GM19035 (cell line): ENCODE data around the gene ENTPD5.
A peak's percentile ranks its signal among the peaks of the same experiment; 100 is the strongest.
"Not testable (repeated sequence)": the region's sequence is repeated elsewhere in the genome, so short reads cannot be mapped to it uniquely, and the experiment has no call there.

Experiments used
- ATAC-seq: cut with Tn5 transposase; IDR thresholded peaks from one replicate; pipeline ENCODE4 v1.9.1; 2021; ENCODE audit not compliant: unreplicated experiment

The ENTPD5 gene

GRCh38 chr14:74008843-74009499, 10.1 kb downstream of the ENTPD5 start:
- no peak for ATAC-seq

GRCh38 chr14:74005664-74006063, 13.4 kb downstream of the ENTPD5 start:
- ATAC-seq, result not testable (repeated sequence)

GRCh38 chr14:73998726-73999125, 20.4 kb downstream of the ENTPD5 start:
- ATAC-seq, result no peak

DNA sequence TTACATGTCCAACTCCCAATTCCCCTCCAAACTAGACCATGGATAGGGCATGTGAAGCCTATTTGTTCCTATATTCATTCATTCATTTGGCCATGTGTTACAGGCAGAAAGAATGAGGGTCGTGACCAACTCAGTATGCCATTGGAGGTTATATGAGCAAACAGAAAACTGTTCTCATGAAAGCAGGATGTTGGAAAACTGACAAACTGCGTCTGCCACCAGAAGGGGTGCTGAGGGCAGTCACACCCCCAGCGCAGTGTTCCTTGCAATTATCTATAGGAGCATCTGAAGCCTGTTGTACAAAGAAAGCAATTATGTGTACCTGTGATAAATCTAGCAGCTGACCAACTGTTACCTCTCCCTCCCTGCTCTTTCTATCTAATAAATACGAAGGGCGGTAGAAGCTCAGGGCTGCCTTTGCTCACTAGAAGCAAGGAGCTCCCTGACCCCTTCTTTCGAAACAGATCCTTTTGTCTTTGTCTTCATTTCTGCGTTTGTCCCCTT, 21.1 kb downstream of the ENTPD5 start:
- ATAC-seq, result no peak

DNA sequence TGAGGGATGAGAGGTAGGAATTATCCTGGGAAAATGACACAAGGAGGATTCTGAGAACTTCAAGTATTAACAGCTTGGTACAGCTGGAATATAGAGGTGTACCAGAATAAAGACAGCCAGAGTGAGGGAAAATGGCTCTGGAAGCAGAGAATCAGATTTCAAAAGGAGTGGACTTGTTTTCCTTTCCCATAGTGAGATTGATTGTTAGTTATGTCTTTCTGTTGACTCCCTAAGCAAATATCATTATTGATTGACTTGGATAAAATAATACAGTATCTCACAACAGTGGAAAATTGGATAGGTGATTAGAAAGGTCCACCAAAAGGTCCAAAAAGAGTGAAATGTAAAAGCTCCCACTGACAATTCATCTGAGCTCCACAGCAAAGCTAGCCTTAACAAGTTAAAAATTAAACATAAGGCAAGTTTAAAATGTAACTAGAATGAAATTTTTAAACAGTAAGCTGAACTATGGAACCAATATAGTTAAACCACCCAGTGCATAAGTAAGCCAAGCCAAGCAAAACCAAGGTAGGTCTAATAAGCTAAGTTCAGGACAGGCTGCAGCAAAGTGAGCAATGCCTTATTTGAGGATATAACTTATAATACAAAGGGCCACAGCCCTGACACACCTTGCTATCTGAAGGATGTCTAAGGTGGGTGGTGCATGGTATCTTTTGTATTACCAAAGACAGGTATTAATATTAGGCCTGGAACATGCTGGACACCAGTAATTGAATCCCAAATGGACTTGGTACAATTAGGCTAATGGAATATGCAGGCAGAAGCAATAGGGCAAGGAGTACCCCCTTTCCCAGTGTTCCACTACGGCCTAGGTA, 21.8 kb downstream of the ENTPD5 start:
- ATAC-seq, result no peak

DNA sequence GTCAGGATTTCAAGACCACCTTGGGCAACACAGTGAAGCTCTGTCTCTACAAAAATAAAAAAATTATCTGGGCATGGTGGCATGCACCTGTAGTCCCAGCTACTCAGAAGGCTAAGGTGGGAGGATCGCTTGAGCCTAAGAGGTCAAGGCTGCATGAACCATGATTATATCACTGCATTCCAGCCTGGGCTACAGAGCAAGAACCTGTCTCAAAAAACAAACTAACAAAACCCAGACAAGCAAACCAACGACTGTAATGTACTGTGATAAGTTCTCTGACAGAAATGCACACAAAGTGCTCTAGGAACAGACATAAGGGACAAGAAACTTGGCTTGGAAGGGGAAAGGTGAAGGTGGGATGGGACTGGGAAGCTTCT, 22.4 kb downstream of the ENTPD5 start:
- no peak for ATAC-seq

DNA sequence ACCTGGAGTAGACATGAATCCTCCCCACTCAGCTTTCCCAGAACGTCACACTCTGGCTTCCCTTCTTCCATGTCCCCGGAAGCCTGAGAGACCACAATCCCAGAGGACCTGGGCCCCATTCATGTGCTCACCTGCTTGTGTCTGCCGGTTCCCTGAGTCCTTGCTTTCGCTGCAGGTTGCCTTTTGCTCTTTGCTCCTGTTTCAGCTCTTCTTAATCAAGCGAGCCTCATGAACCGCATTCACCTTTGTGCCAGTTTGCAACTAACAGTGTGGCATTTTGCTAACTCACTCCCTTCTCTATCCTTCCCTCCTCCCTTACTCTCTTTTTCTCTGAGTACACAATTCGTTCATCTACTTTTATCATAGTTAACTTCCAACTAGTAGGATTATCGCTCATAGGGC, 23.1 kb downstream of the ENTPD5 start:
- no peak for ATAC-seq

DNA sequence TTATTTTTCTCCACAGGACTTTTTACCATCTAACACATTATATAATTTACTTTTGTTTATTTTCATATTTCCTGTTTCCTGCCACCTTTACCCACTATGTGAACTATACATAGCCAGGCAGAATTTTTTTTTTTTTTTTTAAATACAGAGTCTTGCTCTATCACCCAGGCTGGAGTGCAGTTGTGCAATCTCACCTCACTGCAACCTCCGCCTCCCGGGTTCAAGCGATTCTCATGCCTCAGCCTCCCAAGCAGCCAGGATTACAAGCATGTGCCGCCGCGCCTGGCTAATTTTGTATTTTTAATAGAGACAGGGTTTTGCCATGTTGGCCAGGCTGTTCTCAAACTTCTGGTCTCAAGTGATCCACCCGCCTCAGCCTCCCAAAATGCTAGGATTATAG, 24.2 kb downstream of the ENTPD5 start:
- ATAC-seq, result not testable (repeated sequence)

DNA sequence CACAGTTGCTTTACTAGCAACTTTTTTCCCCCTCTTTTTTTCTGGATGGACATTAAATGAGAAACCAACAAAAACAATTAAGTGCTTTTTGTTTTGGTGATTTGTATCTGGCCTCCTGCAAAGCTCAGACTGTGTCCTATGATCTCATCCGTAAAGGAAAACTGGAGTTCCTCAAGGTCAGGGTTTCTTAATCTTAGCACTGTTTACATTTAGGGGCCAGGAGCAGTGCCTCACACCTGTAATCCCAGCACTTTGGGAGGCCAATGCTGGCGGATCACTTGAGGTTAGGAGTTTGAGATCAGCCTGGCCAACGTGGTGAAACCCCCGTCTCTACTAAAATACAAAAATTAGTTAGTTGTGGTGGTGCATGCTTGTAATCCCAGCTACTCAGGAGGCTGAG, 28.0 kb downstream of the ENTPD5 start:
- ATAC-seq, result no peak

DNA sequence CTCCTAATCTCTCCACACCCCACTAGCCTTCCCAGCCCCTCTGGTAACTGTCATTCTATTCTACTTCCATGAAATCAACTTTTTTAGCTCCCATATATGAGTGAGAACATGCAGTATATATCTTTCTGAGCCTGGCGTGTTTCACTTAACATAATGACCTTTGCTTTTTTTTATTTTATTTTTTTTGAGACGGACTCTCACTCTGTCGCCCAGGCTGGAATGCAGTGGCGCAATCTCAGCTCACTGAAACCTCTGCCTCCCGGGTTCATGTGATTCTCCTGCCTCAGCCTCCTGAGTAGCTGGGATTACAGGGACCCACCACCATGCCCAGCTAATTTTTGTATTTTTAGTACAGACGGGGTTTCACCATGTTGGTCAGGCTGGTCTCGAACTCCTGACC, 30.4 kb downstream of the ENTPD5 start:
- not testable (repeated sequence) for ATAC-seq

DNA sequence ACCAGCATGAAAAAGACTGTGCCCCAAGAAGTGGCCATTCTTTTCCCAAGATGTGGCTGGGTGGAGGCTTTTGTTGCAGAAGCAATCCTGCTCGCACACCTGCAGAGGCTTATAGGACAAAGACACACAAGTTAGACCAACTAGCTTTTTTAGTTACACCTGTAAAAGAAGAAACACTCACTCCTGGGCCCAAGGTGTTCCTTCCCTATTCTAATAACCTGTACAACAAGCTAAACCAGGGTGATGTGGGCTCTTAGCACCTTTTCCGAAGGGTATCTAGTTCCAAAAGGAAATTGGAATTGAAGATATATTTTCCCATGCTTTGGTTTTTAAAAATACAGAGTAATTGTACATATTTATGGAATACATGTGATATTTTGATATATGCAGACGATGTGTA, 31.0 kb downstream of the ENTPD5 start:
- no peak for ATAC-seq

GRCh38 chr14:73977896-73978295, 41.2 kb downstream of the ENTPD5 start:
- ATAC-seq, result no peak

- no peak for ATAC-seq
Measured at GRCh38 chr14:73976125-73976524, 43.0 kb downstream of the ENTPD5 start.

DNA sequence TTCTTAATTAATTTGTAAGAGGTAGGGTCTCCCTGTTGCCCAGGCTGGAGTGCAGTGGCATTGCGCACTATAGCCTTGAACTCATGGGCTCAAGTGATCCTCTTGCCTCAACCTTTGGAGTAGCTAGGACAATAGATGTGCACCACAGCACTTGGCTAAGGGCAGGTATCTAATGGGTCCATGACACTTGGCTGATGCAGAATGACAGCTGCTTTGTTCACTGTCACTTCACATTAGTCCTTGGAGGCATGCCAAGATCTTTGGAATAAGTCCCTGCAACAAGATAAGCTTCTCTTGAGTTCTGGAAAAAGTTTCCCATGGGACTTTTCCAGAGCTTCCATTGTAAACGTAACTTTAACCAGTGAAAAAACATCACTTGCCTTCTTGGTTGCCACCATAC, 45.6 kb downstream of the ENTPD5 start:
- ATAC-seq, result no peak

DNA sequence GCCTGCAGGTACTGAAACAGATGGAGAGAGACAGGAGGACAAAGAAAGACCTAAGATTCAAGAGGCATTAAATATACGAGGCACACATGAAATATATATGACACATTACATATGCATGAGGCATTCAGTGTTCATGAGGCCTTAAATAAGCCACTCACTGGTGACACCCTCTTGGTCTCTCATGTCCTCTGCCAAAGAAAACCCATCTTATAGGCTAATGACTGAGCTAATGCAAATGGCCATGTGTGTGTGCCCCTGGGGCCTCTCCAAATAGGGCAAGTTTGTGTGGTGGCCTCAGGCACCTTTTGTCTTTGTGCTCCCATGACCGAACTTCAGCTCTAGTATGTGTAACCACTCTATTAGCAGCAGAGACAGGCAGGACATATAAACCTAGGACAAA, 50.2 kb downstream of the ENTPD5 start:
- ATAC-seq, result no peak

DNA sequence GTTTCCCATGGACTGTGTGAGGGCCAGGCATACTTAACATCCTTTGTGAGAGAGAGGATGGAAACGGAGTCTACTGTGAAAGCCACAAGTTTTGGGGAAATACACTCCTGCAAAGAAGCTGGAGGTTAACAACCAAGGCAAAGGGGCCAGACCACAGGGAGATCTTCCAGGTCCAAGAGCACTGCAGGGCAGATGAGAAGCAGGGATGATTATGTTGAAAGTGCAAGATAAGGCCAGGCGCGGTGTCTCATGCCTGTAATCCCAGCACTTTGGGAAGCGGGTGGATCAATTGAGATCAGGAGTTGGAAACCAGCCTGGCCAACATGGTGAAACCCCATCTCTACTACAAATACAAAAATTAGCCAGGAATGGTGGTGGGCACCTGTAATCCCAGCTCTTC, 53.9 kb downstream of the ENTPD5 start:
- no peak for ATAC-seq

DNA sequence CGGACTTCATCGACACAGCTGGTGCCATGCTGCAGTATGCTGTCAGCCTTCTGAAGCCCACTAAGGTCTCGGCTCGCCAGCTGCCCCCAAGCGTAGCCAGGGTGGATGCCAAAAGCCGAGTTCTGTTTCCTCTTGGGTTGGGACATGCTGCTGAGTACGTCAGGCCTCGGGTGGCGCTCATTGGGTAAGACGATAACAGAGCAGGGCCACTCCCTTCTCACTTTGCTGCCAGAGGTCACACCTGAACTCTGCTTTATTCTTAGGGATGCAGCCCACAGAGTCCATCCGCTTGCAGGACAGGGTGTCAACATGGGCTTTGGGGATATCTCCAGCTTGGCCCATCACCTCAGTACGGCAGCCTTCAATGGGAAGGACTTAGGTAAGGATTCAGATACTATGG, 57.9 kb downstream of the ENTPD5 start:
- ATAC-seq, result no peak

DNA sequence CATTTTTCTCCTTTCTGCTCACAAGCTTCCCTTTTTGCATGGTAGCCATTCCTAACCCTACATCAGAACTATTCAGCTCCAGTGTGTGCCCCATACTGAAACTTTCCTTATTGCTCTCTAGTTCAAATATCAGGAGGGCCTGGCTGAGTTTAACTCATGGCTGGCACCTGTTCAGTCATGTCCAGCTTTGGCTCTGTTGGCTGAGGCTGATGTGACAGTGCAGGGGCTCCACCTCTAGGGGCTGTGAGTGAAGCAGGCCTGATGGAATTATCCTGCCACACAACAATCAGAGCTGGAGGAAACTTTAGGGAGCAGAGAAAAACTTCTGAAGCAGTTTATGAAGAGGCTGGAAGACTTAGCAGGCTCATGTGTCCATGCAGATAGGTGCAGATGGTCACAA, 60.5 kb downstream of the ENTPD5 start:
- no peak for ATAC-seq

GRCh38 chr14:73955674-73956073, 63.4 kb downstream of the ENTPD5 start:
- no peak for ATAC-seq

- no peak for ATAC-seq
Measured at GRCh38 chr14:73953731-73954130, 65.4 kb downstream of the ENTPD5 start.

- ATAC-seq, result peak; percentile 95
Measured at GRCh38 chr14:73949752-73950734, 69.0 kb downstream of the ENTPD5 start, which contains the start of the genes COQ6 and FAM161B. TSS of gene COQ6 (plus strand) at chr14:73950302. CDS start at chr14:73950333, 31 bp downstream. TSS of gene FAM161B (minus strand) at chr14:73950094. CDS start at chr14:73950026, 68 bp downstream.
